Activated CD4-positive, CD25-positive, alpha-beta regulatory T cell treated with anti-CD3 and anti-CD28 coated beads, Interleukin-2, amount 50 U/mL, for 24 hours (primary cell): ENCODE results near the gene RPS8.
"Not testable (repeated sequence)": the region's sequence is repeated elsewhere in the genome, so short reads cannot be mapped to it uniquely, and the experiment has no call there.

Source experiments
- ATAC-seq, 2 donors: fragments of 150-1000 bp; cut with Tn5 transposase; one replicate each; pipeline ENCODE4 v1.10.0; 2021; ENCODE audit warnings: mild to moderate bottlenecking in 1 of 2, moderate library complexity in 1 of 2

RPS8 gene

DNA sequence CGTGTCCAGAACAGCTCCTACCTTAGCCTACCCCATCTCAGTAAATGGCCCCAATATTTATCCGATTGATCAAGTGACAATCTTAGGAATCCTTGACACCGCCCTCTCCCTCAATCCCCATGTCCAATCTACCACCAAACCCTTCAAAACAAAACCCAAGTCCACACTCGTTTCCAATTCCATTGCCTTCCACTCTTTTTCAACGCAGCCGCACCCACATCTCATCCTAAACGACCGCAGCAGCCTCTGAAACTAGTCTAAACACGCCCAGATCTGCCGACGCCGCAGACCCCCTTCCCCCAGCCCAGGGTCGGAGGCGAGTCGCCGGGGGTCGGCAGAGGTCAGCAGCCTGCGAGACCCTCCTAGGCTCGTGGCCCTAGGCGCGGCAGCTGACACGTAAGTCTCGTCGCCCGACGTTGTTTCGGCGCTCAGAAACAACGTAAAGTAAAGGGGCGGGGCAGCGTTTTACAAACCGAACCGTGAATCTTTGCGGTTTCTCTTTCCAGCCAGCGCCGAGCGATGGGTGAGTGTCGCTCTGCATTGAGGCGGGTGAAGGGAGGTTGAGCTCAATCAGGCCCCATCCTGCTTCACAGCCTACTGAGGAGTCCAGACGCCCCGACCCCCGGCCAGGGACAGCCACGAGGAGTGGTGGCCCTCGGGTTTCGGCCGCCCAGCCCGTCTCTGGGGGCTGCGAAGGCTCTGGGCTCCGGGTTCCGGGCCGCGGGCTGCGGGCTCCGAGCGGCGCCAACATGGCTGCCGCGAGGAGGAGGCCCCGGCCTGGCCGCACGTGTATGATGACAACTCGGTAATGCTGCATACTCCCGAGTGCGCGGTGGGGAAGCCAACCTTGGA is at the start of gene RPS8:
Gene RPS8 (plus strand): TSS at position 463 of the 852 bp plus-strand sequence. CDS start 57 bp downstream, at position 520.
- peak; percentile 77 to 81 for ATAC-seq

DNA sequence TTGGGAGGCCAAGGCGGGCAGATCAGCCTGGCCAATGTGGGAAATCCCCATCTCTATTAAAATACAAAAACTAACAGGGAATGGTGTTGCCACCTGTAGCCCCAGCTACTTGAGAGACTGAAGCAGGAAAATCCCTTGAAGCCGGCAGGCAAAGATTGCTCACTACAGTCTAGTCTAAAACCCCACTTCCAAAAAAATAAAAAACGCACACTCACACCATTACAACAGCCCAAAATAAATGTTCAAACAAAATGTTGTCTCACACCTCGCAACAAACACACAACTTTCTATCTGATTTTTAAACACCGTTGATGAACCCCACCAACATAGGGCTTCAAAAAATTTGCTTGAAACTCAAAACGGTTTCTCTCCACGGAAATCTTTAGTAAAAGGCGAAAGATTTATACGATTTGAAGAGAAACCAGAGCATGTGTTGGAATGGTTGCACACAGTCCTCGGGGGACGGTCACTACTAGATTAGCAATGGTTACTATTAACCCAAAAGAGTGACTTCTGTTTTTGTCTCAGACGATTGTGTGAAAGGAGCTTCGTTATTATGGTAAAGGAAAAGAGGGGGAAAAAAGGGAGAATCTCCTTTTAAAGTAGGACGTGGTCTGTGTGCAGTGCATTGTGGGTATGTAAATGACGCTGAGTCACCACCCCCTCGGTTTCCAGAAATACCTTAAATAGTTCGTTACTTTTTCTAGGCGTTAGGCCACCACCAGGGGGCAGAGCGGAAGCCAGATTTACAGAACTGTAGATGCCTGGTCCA is 44.4 kb upstream of the RPS8 start, which contains the start of gene RNU5D-1:
Gene RNU5D-1 (minus strand): TSS at position 430 of the 772 bp plus-strand sequence.
- ATAC-seq, result peak; percentile 81 to 86

DNA sequence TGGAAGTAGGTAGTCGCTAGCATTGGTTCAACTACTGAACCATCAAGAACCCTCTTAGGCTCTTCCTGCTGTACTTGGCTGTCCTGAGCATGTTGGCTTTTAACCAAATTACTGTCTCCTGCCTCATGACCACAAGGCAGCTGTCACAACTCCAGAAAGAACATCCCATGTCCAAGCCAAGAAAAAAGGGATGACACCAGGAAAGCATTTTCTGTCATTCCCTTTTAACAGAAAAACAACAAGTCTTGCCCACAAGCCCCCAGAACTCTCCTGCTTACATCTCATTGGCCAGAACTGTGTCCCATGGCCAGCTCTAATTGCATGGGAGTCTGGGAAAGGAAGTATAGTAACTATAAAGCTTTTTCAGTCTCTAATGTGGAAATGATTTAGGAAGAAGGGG is 42.0 kb upstream of the RPS8 start:
- no peak for ATAC-seq

DNA sequence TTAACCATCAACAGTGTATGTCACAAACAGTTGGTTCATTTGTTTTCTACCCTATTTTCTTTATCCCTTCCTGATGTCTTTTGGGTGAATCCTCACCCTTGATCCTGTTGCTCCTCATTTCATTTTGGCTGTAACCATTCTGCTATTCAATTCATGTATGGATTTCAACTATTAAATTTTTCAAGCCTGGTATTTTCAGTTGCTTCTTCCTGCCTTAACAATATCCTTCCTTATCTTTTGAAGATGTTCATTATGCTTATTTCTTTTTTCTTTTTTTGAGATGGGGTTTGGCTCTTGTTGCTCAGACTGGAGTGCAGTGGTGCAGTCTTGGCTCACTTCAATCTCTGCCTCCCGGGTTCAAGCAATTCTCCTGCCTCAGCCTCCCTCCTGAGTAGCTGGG is 41.6 kb upstream of the RPS8 start:
- ATAC-seq, result no peak

DNA sequence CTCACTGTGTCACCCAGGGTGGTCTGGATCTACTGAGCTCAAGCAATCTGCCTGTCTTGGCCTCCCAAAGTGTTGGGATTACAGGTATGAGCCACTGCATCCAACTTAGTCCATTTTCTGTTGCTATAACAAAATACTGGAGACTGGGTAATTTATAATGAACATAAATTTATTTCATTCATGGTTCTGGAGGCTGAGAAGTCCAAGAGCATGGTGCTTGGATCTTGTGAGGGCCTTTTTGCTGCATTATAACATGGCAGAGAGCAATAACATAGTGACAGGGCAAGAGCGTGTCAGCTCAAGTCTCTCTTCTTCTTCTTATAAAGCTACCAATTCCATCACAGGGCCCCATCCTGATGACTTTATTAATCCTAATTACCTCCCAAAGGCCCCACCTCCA is 39.3 kb upstream of the RPS8 start:
- no peak for ATAC-seq

DNA sequence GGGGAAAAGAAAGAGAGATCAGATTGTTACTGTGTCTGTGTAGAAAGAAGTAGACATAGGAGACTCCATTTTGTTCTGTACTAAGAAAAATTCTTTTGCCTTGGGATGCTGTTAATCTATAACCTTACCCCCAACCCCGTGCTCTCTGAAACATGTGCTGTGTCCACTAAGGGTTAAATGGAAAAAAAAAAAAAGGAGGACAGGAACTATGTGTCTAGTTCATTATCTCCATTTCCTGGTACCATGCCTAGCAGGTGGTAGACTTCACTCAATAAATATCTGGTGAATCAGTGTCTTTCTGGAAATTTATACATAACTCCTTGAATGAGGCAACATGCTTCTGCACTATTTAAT is 36.4 kb upstream of the RPS8 start:
- peak in 1 of 2 donors; percentile 2 for ATAC-seq

DNA sequence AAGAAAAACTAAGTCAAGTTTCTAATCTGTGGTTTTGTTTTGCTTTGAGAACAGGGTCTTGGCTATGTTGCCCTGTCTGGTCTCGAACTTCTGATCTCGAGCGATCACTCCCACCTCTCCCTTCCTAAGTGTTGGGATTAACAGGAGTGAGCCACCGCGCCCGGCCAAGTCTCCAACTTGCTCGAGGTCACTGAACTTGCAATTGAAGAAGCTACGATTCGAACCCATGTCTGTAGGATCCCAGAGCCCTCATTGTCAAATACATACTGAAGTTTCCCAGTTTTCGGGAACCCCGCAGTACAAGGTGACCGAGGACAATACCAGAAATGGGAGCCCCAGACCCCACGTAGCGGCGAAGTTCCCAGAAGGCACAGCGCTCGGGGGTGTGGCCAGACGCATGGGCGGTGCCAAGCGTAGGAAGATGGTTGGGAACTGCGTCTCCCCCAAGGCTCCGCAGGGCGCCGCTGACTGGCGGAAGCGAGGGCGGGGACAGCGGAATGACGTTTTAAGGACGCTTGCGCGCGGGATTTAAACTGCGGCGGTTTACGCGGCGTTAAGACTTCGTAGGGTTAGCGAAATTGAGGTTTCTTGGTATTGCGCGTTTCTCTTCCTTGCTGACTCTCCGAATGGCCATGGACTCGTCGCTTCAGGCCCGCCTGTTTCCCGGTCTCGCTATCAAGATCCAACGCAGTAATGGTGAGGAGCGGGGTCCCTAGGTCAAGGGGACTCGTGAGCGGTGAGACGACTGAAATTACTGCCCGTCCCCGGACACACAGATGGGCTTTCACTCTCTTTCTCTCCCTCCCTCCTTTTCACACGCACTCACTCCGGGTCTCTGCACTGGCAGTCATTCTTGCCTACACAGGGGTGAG is 35.8 kb upstream of the RPS8 start, which contains the start of gene KIF2C:
Gene KIF2C (plus strand): TSS at position 531 of the 872 bp plus-strand sequence. CDS start 96 bp downstream, at position 627.
- peak; percentile 99 for ATAC-seq

DNA sequence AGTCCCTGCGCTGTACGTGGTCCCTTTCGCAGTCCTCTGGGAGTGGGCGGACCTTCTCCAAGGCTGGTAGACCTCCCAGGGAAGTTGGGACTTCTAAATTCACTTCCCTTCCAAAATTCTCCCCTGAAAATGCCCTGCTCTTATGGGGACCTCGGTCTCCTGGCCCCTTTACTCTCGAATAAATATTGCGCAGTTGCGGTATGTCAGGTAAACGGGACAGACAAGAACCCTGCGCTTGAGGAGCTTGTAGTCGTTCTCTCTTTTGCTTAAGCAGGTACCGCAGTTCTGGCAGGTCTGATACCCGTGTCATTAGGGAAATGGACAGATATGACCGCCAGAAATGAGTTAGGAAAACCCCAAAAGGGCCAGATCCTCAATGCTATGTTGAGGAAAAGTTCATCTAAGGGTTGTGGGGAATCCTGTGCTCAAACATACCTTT is 35.1 kb upstream of the RPS8 start:
- ATAC-seq, result peak in 1 of 2 donors; percentile 2

DNA sequence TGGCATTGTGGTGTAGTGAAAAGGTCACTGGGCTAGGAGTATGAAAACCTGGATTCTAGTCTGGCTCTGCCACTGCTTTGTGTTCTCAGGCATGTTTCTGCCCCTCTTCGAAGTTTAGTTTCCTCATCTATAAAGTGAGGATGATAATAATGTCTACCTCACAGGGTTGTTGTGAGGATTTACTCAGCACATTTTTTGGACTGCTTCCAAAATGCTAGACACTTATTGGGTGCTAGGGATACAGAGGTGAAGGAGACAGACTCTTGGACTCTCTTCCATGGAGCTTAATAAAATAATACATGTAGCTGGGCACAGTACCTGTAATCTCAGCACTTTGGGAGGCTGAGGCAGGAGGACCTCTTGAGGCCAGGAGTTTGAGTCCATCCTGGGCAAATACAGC is 32.1 kb upstream of the RPS8 start:
- ATAC-seq, result no peak

DNA sequence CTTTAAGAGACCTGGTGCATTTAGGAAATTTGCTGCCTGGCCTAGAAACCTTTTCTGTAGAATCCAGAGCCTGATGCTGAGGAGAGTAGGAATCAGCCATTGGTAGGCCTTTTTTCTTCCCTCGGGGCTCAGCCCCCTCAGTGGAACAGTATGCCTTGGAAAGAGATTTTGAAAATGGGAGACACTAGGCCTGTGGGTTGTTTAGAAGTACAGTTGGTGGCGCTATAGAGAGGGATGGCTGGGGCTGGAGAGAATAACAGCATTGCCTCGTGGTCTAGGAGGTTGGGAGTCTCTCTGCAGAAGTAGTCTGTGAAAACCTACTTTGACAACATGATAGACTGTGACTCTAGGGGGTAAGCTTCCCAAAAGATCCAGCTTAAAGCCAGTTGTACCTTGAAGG is 27.5 kb upstream of the RPS8 start:
- ATAC-seq, result no peak

DNA sequence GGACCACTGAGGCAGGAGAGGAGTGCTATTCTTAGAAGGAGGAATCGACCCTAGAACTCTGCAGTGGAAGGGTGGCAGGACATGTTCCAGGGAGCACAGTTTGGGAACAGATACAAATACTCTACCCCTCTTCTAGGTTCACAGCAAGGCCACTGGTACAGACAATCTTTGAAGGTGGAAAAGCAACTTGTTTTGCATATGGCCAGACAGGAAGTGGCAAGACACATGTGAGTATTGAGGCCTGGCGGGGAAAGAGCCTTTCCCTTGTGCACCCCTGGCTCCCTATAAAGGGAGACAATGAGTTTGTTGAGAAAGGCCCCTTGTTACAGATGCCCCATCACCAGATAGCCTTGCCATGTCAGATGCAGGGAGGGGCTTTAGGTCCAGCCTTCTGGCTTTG is 17.9 kb upstream of the RPS8 start:
- no peak for ATAC-seq

DNA sequence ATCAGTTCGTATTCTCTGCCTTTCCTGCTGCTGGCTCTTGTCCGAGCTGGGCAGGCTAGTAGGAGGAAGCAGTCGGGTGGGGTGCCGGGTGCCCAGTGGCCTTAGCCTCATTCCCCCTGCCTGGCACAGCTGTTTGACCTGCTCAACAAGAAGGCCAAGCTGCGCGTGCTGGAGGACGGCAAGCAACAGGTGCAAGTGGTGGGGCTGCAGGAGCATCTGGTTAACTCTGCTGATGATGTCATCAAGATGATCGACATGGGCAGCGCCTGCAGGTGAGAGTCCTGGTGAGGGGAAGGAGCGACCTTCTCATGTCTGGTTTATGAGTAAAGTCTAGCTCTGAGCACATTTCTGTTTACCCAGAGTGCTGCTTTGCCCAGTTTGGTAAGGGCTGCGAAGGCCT is 16.3 kb upstream of the RPS8 start:
- ATAC-seq, result no peak

DNA sequence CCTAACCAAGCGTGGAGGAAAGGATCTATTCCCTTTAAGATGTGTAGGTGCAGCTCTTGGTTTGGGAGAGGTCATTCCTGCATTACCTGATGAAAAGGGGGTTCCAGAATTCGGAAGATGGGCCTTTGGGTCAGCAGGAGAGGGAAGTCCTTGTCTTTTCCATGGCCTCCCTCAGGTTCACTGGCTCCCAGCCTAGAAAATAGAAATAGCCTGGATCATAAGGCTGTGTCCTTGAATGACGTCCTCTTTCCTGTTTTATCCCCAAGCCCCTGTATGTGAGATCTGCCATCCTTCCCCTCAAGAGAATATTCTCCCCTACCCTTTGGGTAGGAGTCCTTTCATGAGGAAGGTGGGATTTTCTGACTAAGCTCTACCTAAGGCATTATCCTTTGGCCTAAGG is 14.5 kb upstream of the RPS8 start:
- no peak for ATAC-seq

DNA sequence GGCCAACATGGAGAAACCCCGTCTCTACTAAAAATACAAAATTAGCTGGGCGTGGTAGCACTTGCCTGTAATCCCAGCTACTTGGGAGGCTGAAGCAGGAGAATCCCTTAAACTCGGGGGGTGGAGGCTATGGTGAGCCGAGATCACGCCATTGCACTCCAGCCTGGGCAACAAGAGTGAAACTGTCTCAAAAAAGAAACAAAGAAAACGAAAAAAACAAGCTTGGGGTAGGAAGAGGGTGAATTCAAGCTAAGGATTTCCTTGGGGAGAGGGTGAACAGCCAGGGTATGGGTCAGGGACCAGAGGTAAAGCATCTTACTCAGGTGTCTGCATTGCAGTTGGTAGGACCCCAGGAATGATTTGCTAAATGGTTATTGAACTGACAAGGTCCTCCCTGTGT is 8.9 kb upstream of the RPS8 start:
- ATAC-seq, result not testable (repeated sequence)

DNA sequence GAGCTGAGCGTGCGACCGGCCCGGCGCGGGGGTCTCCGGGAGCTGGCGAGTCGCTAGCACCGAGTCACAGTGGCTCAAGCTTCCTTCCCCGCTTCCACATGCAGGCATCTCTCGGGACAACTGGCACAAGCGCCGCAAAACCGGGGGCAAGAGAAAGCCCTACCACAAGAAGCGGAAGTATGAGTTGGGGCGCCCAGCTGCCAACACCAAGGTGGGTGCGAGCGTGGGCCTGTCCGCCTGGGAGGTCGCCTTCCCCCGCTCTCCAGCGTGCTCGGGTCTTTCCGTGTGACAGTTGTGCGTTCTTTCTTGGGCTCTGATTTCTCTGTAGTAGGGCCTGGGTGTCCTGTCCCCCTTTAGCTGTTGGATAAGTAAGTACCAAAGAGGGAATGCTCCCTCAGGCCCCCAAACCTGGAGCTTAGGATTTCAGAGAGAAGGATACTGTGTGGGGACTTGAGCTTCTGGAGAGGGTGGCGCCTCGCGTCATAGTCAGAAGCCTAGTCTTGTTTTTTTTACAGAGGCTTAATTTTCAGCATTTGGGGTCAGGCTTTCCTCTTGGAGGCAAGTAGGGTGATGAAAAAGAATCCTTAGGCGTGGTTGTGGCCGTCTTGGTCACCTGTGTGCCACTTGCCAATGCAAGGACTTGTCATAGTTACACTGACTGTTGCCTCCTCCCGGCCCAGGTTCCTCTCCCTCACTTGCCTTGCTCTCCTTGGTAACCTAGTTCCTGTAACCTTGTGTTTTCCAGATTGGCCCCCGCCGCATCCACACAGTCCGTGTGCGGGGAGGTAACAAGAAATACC is 790 bp downstream of the RPS8 start:
- ATAC-seq, result peak; percentile 9

DNA sequence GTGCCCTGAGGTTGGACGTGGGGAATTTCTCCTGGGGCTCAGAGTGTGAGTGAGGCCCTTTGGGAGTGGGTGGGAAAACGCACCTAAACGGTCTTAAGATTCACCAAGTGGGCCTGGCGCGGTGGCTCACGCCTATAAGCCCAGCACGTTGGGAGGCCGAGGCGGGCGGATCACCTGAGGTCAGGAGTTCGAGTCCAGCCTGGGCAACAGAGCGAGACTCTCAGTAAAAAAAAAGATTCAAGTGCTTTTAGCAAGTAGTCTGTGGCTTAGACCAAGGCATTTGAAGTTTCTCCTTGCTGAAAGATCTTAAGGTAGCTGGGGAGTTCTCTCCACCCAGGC is 1.4 kb downstream of the RPS8 start:
- no peak for ATAC-seq

DNA sequence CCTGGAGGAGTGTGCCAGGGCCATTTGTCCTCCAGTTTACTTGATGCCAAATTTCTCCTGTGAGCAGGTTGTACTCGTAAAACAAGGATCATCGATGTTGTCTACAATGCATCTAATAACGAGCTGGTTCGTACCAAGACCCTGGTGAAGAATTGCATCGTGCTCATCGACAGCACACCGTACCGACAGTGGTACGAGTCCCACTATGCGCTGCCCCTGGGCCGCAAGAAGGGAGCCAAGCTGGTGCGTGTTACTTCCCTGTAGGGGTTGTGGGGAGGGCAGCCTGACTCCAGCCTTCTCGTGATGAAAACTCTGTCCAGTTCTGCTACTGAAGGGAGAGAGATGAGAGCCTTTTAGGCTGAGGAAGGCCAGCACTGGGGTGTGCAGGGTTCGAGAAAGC is 2.2 kb downstream of the RPS8 start:
- no peak for ATAC-seq

DNA sequence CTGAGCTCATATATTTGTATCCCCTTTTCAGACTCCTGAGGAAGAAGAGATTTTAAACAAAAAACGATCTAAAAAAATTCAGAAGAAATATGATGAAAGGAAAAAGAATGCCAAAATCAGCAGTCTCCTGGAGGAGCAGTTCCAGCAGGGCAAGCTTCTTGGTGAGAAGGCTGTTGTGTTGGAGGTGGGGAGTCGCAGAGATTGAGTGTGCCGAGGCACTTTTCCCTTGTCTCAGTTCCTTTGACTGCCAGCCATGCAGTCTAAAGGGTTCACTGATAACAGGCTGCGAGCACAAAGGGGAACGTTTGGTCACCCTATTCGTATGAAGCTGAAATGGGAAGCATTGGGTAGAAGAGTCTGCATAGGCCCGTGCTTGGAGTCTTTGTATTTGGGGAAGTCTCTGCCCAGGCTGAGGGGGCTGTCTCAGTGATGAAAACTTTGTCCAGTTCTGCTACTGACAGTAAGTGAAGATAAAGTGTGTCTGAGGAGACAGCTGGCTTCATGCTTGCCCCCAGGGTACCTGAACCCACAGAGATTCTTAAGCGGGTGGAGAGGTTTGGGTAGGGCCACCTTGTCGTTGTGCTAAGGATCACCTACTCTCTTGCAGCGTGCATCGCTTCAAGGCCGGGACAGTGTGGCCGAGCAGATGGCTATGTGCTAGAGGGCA is 2.8 kb downstream of the RPS8 start:
- ATAC-seq, result no peak

DNA sequence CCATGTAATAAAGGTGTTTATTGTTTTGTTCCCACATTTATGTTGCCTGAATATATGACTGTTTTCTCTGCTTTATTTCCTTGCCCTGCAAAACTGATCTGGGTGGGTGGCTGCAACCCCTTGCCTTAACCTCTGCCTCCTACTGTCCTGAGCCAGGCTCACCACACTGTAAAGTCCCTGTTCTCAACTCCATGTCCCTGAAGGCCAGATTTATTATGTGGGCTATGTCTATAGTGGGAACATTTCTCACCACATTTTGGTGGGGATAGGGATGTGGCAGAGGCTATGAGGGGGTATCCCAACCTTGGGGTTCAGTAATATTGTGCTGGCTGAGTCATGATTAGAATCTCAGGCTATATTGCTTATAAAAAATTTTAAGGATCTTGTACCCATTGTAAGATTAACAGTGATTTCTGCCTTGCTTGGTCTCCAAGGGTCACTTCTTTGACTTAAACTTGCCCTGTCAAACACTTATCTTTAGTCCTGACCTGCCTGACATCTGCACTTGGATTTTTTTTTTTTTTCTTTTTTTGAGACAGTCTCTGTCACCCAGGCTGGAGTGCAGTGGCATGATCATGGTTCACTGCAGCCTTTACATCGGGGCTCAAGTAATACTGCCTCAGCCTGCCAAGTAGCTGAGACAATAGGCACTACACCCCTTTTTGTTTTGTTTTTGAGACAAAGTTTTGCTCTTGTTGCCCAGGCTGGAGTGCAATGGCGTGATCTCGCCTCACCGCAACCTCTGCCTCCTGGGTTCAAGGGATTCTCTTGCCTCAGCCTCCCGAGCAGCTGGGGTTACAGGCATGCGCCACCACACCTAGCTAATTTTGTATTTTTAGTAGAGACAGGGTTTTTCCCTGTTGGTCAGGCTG is 3.6 kb downstream of the RPS8 start:
- ATAC-seq, result no peak

DNA sequence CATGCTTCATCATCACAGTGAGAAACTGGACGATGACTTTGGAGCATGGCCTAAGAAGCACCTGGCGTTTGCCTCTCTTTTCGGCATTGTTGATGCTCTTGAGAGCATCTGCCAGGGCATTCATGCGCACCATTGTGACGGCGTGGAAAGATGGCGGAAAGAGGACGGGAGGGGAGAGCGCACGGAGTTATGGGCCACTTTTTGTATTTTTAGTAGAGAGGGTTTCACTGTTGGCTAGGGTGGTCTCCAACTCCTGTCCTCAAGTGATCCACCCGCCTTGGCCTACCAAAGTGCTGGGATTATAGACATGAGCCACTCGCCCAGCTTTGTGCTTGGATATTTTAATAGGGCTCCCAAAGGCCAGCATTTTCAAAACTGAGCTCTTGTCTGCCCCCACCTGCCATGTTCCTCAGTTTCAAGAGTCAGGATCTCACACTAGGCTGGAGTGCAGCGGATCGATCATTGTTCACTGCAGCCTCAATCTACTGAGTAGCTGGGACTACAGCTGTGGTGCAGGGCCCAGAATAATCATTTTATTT is 5.3 kb downstream of the RPS8 start:
- no peak for ATAC-seq
